ENCODE measurements around the gene GBP7. TPM values are rescaled to one million over a fixed set of nuclear protein-coding genes. Genes with fewer than 3 reads are reported as not detected.
"Not testable (repeated sequence)": the region's sequence is repeated elsewhere in the genome, so short reads cannot be mapped to it uniquely, and the experiment has no call there.

Gene GBP7
- polyA plus RNA-seq, 3 donors = not detected

- no peak for TF ChIP-seq CTCF (IDR thresholded peaks at IDR 0.05)
- no CpG with 5 or more reads among the region's 4 CpGs for WGBS (ENCODE audit: insufficient coverage)
- peaks cover 37 to 53% of the 10 kb centered on the region in 2 donors for H3K4me1 ChIP-seq (ENCODE audit: control insufficient read depth in 1 of 2, insufficient read depth in 2 of 2, low read length in 2 of 2)
- H3K4me2 ChIP-seq (replicated peaks; ENCODE audit: extremely low read depth, low read length, poor library complexity, severe bottlenecking) = peak overlapping the region; percentile 72
- Mint-ChIP-seq H3K4me3 (peak overlapping the region in 1 of 2 donors; percentile 42), H3K4me1 (peaks cover 46% of the 10 kb centered on the region), H3K36me3 (peaks cover 0 to 2% of the 10 kb centered on the region in 2 donors), H3K27me3 (ENCODE audit: low read depth in 3 of 3) (peaks cover 0 to 3% (median 0%) of the 10 kb centered on the region in 3 donors), H3K9me3 (peaks cover 0 to 14% (median 3%) of the 10 kb centered on the region in 7 donors), H3K27ac (peak overlapping the region; percentile 87 to 99 (median 96))
- peak overlapping the region in 1 of 3 experiments; percentile 70 for H3K4me3 ChIP-seq (replicated peaks in 1 of 3; ENCODE audit: low read depth in 2 of 3, low read length in 3 of 3)
- H2AFZ ChIP-seq (ENCODE audit: insufficient read depth, low read depth, low read length, poor library complexity, severe bottlenecking) = no peak overlapping the region
- no peaks in the 10 kb centered on the region for H3K27me3 ChIP-seq (ENCODE audit: control insufficient read depth in 2 of 2, insufficient read depth in 2 of 2, low read length in 2 of 2)
- H3K9me3 ChIP-seq (replicated peaks in 1 of 2; ENCODE audit: control insufficient read depth in 1 of 2, insufficient read depth in 1 of 2, low read length in 2 of 2) = no peaks in the 10 kb centered on the region
- no peaks in the 10 kb centered on the region for H4K20me1 ChIP-seq (ENCODE audit: insufficient read depth, low read length)
- H3K36me3 ChIP-seq (replicated peaks in 1 of 2; ENCODE audit: control insufficient read depth in 1 of 2, insufficient read depth in 2 of 2, low read length in 2 of 2) = no peaks in the 10 kb centered on the region
- intact Hi-C loops (cut with micrococcal nuclease) = no loop called here
- DNase-seq = peak; percentile 34 to 73 (median 65)
- peak overlapping the region; percentile 67 to 89 for H3K27ac ChIP-seq (ENCODE audit: low read depth in 1 of 2, low read length in 2 of 2)
- peaks cover 13% of the 10 kb centered on the region for H3K79me2 ChIP-seq (ENCODE audit: insufficient read depth, low read length)
- no peak overlapping the region for H3K9ac ChIP-seq (ENCODE audit: insufficient read depth, low read length, poor library complexity, severe bottlenecking)
Observed at GRCh38 chr1:89129911-89130310, 45.9 kb downstream of the GBP7 start.

GRCh38 chr1:89128003-89128458 is 47.8 kb downstream of the GBP7 start:
- intact Hi-C loops (cut with micrococcal nuclease); H4K20me1 ChIP-seq (ENCODE audit: insufficient read depth, low read length); H3K4me2 ChIP-seq (replicated peaks; ENCODE audit: extremely low read depth, low read length, poor library complexity, severe bottlenecking); H3K9ac ChIP-seq (ENCODE audit: insufficient read depth, low read length, poor library complexity, severe bottlenecking); H3K36me3 ChIP-seq (replicated peaks in 1 of 2; ENCODE audit: control insufficient read depth in 1 of 2, insufficient read depth in 2 of 2, low read length in 2 of 2); H2AFZ ChIP-seq (ENCODE audit: insufficient read depth, low read depth, low read length, poor library complexity, severe bottlenecking); H3K9me3 ChIP-seq (replicated peaks in 1 of 2; ENCODE audit: control insufficient read depth in 1 of 2, insufficient read depth in 1 of 2, low read length in 2 of 2); H3K27me3 Mint-ChIP-seq (ENCODE audit: low read depth in 3 of 3); DNase-seq; H3K4me3 Mint-ChIP-seq; H3K4me3 ChIP-seq (replicated peaks in 1 of 3; ENCODE audit: low read depth in 2 of 3, low read length in 3 of 3); H3K27me3 ChIP-seq (ENCODE audit: control insufficient read depth in 2 of 2, insufficient read depth in 2 of 2, low read length in 2 of 2): not testable (repeated sequence)
- Mint-ChIP-seq H3K4me1 (peaks cover 62% of the 10 kb centered on the region), H3K9me3 (peaks cover 0 to 11% (median 3%) of the 10 kb centered on the region in 7 donors), H3K36me3 (peaks cover 0 to 12% of the 10 kb centered on the region in 2 donors), H3K27ac (peak overlapping the region in 5 of 7 donors; percentile 58 to 99 (median 93))
- H3K79me2 ChIP-seq (ENCODE audit: insufficient read depth, low read length) = peaks cover 25% of the 10 kb centered on the region
- peaks cover 50 to 70% of the 10 kb centered on the region in 2 donors for H3K4me1 ChIP-seq (ENCODE audit: control insufficient read depth in 1 of 2, insufficient read depth in 2 of 2, low read length in 2 of 2)
- WGBS (ENCODE audit: insufficient coverage) = 100% methylated on average over 12 of the region's 31 CpGs
- H3K27ac ChIP-seq (ENCODE audit: low read depth in 1 of 2, low read length in 2 of 2) = peak overlapping the region in 1 of 2 donors; percentile 89

GRCh38 chr1:89126602-89127565 is 48.9 kb downstream of the GBP7 start:
- H3K9me3 ChIP-seq (replicated peaks in 1 of 2; ENCODE audit: control insufficient read depth in 1 of 2, insufficient read depth in 1 of 2, low read length in 2 of 2); H3K9ac ChIP-seq (ENCODE audit: insufficient read depth, low read length, poor library complexity, severe bottlenecking); H3K27me3 ChIP-seq (ENCODE audit: control insufficient read depth in 2 of 2, insufficient read depth in 2 of 2, low read length in 2 of 2); H3K27me3 Mint-ChIP-seq (ENCODE audit: low read depth in 3 of 3); H3K36me3 ChIP-seq (replicated peaks in 1 of 2; ENCODE audit: control insufficient read depth in 1 of 2, insufficient read depth in 2 of 2, low read length in 2 of 2); H4K20me1 ChIP-seq (ENCODE audit: insufficient read depth, low read length): not testable (repeated sequence)
- Histone ChIP-seq H3K27ac (ENCODE audit: low read depth in 1 of 2, low read length in 2 of 2) (peak overlapping the region; percentile 62 to 97), H3K4me3 (replicated peaks in 1 of 3; ENCODE audit: low read depth in 2 of 3, low read length in 3 of 3) (peak overlapping the region; percentile 2 to 98 (median 22)), H2AFZ (ENCODE audit: insufficient read depth, low read depth, low read length, poor library complexity, severe bottlenecking) (peak overlapping the region; percentile 59), H3K4me2 (replicated peaks; ENCODE audit: extremely low read depth, low read length, poor library complexity, severe bottlenecking) (peak overlapping the region; percentile 92), H3K4me1 (ENCODE audit: control insufficient read depth in 1 of 2, insufficient read depth in 2 of 2, low read length in 2 of 2) (peaks cover 50 to 74% of the 10 kb centered on the region in 2 donors), H3K79me2 (ENCODE audit: insufficient read depth, low read length) (peaks cover 25% of the 10 kb centered on the region)
- H3K36me3 Mint-ChIP-seq = peaks cover 0 to 21% of the 10 kb centered on the region in 2 donors
- H3K9me3 Mint-ChIP-seq = peaks cover 0 to 11% (median 3%) of the 10 kb centered on the region in 7 donors
- DNase-seq = peak in 2 of 3 donors; percentile 12 to 44
- peaks cover 70% of the 10 kb centered on the region for H3K4me1 Mint-ChIP-seq
- intact Hi-C loops (cut with micrococcal nuclease) = loop anchor here in 1 of 2 donors (2.0 kb wide), 1 partner anchor 146 kb away; the partner anchor contains the start of gene GBP5
- WGBS (ENCODE audit: insufficient coverage) = 26% methylated on average over 19 of the region's 23 CpGs
- peak overlapping the region; percentile 75 to 96 for H3K4me3 Mint-ChIP-seq
- peak overlapping the region; percentile 88 to 99 (median 96) for H3K27ac Mint-ChIP-seq
